ENCODE data around the gene LRCH1. TPM values are rescaled to one million over a fixed set of nuclear protein-coding genes. Genes with fewer than 3 reads are reported as not detected.

The LRCH1 gene
- polyA plus RNA-seq, 1 donor, result 37.8 TPM

DNA sequence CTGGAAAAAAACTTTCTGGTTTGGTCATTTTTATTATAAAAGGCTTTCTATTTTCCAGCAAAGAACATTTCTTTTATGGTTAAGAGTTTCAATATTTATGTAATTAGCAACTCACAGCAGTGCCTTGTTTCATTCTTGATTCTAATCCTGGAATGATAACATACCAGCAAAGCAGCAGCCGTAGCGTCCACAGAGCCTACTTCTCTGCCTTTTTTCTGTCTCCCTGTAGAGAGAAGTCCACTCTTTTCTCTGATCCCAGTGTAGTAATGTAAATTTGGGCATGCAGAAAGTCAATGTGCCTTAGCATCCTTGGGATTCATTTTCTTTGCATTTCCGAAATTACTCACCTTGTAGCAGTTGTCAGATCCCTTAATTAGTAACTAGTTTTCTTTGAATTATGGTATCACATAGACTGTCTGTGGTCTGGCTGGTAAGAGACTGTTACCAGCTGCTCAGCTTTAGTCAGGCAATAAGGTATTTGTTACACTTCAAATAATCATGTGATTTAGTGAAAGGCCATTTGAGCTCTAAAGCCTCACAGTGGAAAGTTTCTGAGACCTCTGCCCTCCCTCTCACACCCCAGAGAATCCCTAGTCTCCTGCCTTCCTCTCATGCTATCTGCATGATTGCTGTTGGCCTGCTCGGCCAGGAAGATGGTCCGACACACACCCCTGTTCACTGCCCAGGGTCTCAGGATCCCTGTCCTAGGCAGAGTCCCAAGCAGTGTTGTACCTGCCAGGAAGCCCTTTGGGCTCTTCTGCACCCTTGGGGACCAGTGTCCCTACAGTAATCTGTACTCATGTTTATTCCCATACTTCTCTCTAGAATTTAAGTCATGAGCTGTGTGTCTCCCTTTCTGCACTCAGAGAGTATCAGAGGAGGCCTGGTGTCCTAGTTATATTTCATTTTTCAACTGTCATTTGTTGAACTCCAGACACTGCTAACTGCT is 86.3 kb downstream of the LRCH1 start:
- no peak for DNase-seq

DNA sequence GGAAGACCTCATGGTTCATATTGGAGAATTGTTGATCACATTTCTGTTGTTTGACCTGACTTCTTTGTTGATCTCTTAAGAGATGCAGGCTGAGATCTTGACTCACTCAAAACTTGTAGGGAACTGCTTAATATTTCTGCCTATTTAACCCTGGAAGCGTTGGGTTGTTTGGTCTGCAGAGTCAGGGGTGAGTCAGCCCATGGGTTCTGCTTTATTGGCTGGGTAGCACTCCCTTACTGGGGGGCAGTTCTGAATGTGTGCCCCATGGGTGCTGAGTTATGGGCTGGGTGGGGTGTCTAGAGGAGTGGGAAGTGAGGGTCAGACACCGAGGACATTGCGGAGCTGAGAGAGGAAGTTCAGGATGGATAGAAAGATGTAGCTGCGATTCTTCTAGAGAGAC is 87.9 kb downstream of the LRCH1 start:
- no peak for DNase-seq

DNA sequence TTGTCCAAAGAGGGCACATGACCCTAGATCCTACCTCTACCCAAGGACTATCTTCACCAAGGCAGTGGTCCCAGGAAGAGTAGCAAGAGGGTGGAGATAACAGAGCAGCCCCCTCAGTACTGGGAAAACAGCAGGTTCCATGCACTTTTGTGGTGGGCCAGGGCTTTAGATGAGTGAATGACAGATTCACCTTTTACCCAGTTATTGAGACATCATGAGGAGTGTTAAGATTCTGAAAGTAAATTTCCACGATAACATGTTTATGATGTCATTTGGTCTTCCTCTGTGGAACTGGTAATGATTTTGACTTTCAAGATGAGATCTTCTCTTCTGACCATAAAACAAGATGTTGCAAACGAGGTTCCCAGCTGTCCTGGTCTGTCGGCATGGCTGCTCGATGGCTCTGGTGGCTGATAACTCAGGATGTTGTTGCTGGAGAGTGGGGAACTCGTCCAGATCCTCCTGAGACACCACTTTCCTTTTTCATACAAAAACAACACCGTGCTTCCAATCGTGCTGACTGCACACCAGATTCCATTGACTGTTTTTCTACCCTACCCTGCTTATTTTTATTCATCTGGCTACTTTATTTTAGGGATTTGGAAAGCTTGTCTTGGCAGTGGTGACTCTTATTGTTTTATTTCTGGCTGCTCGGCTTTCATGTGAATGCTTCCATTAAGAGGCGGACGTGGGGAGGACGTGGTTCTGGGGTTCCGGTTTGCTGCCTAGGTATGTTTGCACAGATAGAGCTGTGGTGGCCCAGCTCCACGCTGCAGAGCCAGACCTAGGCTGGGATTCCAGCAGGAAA is 88.5 kb downstream of the LRCH1 start:
- no peak for DNase-seq

DNA sequence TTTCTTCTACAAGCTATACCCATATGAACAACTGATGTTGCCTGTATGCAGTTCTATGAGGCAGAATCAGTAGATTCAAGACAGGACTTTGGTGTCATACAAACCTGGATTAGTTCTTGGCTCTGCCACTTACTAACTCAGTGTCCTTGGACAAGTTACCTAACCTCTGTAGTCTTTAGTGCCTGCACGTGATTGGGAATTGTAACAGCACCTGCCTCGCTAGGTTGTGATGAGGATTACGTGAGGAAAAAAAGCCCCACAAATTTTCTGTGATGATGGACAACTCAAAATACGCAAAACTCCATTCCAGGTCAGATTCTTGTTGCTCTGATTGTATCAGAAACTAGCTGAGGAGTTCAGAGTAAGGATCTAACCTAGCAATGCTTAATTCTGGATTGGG is 89.3 kb downstream of the LRCH1 start:
- DNase-seq, result no peak

DNA sequence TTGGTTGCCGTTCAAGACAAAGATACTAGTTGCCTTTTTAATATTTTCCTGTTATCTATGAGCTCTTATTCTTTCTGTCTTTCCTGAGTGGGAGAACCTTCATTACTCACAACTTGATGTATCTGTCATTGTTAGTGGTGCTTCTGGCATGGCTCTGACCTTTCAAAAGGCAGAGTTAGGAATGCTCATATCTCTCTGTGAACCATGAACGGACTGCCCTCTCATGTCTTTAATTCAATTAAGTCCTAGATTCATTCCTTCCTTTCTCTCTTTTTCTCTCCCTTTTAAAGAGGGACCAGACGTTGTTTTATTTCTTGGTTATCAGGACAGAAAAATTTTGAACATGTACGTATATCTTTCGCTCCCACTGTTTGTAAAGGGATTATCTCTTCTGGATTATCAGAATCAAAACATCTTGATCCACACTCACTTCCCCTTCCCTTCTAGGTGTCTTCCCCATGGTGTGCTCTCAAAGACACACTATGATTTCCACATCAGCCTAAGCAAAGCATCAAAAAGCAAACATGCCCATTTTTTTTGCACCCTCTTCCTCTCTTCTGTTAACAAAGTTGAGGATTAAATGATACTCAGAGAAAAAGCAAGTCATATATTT is 90.3 kb downstream of the LRCH1 start:
- no peak for DNase-seq

DNA sequence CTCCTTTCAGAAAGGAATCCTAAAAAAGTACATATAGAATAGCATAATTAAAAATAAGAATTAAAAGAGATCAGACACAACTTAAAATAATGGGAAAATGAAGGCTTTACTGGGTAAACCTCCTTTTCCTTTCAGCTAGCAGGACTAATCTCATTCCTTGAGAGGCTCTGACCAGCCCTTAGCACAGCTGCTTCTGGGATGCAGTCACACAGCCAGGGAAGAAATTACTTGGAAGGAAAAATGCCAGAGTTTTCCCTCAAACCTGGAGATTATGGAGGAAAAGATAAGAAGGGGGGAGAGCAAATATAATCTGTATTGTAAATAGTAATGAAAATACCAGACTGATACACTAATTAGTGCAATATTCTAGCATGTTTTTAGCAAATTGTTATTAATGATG is 91.8 kb downstream of the LRCH1 start:
- DNase-seq, result no peak

DNA sequence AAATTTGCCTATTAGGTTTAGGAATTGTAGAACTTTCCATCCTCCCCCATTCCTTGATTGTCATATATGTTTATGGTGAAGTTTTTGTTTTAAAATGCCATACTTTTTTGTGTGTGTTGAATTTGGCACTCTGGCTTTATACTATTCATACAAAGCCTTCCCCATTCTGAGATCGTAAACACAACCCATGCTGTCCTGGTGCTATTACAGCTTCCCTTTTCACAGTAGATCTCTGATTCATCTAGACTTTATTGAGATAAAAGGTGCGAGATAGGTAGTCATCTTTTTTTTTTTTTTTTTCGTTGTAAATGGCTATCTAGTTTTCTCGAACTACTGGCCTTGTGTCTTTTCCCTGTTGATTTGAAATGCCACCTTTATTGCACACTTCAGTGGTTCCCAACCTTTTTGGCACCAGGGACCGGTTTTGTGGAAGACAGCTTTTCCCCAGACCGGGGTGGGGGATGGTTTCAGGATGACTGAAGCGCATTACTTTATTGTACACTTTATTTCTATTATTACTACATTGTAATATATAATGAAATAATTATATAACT is 94.6 kb downstream of the LRCH1 start:
- DNase-seq, result no peak

DNA sequence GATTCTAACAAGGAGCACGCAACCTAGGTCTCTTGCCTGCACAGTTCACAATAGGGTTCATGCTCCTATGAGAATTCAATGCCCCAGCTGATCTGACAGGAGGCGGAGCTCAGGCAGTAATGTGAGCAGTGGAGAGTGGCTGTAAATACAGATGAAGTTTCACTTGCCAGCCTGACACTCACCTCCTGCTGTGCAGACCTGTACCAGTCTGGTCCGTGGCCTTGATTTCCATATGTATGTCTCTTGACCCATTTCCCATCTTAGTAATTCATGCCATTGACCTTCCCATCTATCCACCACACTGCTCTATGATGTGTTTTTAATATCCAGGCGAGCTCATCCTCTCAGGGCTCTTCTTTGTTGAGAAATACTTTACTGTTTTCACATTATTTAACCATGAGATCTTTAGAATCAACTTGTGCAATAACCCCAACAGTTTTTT is 95.2 kb downstream of the LRCH1 start:
- DNase-seq, result no peak

DNA sequence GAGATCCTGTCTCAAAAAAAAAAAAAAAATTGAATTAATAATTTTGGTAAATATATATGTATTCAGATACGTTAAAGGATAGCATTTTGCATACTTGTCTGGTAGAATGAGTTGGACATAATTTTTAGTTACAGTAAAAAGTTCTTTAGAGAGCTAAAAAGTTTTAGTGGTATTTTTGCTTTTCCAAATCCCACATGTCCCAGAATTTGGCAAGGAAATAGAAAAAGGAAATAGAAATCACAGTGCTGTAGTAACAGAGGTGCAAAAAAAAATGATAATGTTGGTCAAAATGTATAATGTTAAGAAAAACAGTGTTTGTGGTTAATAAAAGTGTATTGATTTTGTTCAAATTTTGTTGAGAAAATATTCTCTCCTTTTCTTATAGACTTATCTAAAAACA is 96.8 kb downstream of the LRCH1 start:
- DNase-seq, result no peak

DNA sequence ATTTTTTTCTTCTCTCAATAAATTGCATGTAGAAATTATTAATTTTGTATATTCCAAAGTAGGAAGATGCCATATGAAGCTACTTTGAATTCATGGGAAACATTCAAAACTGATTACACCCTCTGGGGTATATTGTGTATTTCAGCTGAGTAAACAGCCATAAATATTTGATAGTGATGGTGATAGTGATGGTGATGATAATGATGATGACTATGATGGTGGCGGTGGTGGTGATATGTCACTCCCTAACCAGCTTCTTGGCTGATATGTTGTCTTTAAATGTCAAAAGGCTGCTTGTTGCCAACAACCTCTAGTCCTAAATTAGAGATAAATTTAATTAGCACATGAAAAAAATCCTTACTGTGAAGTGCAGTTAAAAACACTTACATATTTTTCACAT is 102.0 kb downstream of the LRCH1 start:
- DNase-seq, result no peak

DNA sequence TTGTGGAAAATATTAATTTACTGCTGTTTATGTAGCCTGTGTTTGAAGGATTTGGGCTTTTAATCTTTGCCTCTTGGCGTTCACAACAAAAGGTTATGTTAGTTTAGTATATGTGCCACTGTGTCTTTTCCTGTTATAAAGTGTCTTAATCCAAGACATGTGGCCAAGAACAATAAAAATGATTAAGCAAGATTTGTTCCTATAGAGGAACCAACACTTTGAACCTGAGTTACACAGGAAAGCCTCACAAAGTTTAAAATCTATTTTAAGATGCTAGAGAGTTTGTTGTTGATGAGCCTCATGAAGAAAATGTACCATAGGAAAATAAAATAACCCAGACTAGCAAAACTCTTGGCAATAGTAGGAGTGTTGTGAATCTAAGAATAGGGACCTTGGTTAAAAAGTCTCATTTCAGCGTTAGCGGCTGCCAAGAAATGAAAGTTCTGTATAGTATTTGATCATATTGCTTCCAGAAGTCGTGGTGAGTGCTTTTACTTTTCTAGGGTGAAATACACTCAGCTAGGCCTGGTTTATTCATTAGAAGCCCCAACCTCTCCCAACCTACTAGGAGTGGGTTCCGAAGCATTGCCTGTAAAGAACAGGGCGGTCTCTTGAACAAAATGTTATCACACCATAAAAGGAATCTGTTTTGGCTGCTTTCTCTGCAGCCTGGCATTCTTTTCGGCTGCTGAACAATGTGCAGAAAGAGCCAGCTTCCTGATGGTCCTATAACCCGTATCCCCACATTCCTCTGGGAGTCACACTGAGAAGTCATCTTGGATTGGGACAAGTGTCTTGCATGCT is 102.6 kb downstream of the LRCH1 start:
- no peak for DNase-seq

DNA sequence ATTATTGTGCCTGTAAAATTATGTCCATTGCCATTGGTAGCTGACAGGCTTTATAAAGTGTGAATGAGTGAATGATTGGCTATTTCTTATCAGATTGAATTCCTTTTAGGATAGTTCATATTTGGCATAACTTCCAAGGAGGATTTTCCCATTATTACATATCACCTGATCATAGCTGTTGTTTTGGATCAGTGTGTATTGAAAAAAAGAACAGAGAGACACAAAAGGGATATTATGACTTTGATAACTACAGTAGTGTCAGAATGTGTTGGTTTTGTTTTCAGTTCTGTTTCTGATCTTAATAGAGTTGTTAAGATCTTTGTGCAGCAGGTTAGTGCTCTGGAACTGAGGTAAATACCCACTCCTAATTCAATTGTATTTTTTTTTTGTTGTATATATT is 103.8 kb downstream of the LRCH1 start:
- no peak for DNase-seq

DNA sequence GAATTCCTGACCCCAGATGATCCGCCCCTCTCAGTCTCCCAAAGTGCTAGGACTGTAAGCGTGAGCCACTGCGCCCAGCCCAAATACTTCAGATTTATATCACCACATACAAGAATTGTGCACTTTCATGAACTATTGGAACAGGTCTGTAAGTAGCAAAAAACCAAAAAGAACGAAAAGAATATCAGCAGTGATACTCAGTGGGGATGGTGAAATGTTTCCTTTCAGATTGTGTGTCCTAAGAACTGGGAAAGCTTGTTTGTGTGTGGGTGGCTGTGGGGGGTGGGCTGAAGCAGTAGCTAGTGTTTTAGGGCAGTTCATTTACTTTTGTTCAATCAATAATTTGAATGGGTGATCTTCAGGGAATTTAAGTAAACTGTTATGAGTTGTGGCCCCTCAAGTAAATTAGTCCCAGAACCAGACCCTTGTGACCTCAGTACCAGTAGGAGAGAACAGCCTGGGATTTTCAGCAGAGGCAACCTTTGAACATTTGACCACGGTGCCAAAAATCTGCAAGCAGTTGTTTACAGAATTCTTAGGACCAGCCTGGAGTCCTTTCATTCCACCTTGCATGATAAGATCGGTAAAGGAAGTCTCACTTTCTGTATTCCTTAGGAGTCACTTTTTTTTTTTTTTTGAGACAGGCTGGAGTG is 106.6 kb downstream of the LRCH1 start:
- DNase-seq, result no peak

DNA sequence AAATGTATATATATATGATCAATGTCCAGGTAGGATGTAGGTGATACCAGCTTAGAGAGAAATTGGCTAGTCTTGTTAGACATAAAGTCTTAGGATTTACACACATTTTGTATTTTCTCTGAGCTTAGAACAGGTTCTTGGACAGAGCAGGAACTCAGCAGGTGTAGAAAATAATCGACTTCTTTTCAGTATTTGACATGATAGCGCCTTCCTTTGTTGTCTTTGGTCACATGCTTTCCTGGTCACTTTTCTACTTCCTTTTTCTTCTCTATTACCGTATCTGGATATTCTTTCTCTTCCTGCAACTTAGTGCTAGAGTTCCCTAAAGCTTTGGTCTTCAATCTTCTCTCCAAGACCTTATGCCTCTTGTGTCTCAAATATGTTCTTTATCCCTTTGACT is 107.4 kb downstream of the LRCH1 start:
- DNase-seq, result no peak

DNA sequence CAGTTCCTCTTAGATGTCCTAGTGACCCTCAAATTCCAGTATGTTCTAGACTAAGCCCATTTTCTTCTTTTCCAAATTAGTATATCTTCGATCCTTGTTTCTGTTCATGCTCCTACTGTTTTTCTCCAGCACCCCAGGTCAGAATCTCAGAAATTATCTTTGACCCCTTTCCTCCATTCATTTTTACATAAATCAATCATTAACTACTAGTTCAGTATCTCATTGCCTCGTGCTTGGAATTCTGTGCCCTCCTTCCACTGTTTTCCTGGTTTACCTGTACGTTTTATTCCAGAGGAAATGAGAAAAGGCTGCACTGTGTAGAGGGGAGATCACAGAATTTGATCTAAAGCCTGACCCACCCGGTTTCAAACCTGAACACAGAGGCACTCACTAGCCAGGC is 107.9 kb downstream of the LRCH1 start:
- DNase-seq, result no peak

DNA sequence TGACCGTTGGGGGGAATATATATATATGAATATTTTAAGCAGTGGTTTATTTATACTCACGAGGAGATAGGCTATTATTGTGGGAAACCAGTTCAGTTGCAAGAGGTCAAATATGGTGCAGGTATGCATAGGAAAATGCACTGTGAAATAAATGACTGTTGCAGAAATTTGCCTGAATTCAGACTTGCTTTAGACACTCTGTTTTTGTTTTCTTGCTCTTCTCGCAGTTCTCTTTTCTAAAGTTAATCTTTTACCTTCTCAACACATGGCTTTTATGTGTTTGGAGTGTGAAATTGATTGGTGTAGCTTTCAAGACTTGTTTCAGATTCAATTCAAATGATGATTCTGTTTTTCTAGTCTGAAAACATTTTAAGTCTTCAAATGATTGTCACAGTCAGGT is 109.7 kb downstream of the LRCH1 start:
- no peak for DNase-seq

DNA sequence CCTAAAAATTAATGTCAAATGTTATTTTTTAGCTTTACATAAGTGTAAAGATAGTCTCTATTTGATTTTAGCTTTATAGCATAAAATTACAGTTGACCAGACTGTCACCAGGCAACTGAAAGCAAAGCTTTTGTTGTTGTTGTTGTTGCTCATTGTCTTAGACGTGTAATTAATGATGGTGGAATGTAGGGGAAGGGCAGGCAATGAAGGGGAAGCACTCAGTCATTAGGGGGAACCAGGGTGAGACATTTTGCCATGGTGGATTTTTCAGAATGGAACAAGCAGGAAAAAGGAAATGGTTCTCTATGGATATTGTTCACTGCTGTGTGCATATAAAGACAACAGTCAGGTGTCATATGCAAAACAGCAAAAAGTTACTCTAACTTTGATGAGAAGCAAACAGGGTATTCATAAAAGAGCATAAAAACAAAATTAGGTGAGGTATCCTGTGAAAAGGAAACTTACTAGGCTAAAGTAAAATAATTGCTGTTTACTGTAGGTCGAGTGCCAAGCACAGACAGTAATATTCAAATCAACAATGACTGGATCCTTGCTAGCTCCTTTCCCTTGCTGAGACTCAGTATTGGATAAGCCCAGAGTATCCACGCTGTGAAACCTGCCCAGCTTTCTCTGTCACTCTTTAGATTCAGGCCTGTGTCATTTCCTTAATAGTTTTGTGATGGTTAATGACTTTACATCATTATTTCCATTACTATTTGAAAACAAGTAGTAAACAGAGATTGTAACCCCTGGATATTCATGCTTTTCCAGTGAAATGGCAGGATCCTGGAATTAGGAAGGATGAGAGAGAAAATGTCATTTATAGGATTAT is 110.5 kb downstream of the LRCH1 start:
- DNase-seq, result no peak

DNA sequence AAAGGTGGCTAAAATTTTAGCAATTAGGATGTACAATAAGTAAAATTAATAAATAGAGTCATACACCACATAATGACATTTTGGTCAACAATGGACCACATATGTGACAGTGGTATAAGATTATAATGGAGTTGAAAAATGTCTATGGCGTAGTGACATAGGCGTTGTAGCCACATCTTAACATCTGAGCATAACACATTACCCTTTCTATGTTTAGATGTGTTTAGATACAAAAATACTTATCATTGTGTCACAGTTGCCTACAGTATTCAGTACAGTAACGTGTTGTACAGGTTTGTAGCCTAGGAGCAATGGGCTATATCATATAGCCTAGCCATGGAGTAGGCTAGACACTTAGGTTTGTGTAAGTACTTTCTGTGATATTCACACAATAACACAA is 111.2 kb downstream of the LRCH1 start:
- no peak for DNase-seq

DNA sequence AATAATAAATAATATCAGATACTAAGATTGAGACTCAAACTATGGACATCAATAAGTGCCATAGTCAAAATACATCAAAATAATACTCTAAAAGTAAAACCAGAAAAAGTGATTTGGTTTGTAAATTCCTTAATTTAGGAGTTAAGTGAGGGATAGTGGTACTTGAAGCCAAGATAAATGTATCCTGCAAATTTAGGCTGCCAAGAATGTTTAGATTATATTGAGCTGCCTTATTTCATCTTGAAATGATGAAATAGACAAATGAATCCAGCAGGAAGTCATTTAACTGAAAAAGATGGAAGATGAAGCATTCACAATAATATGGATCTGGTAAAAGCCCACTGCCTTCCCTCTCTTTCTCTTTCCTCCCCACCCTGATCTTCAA is 112.3 kb downstream of the LRCH1 start:
- DNase-seq, result no peak

Data from left kidney (tissue), 2 donors.